Measurements from ENCODE around the gene CDC45.
"Not testable (repeated sequence)": the region's sequence is repeated elsewhere in the genome, so short reads cannot be mapped to it uniquely, and the experiment has no call there.

Gene CDC45

GRCh38 chr22:19517919-19518611 is 38.3 kb downstream of the CDC45 start:
- no peak for DNase-seq

GRCh38 chr22:19518635-19519034 is 38.9 kb downstream of the CDC45 start:
- no peak for DNase-seq

GRCh38 chr22:19519041-19519926 is 39.6 kb downstream of the CDC45 start:
- DNase-seq, result no peak

- no peak for DNase-seq
Observed at GRCh38 chr22:19520007-19520406, 40.3 kb downstream of the CDC45 start.

GRCh38 chr22:19520566-19521305 is 41.0 kb downstream of the CDC45 start:
- DNase-seq, result no peak

GRCh38 chr22:19522190-19522880 is 42.6 kb downstream of the CDC45 start:
- peak; percentile 6 for DNase-seq

GRCh38 chr22:19522881-19523239 is 43.1 kb downstream of the CDC45 start:
- no peak for DNase-seq

GRCh38 chr22:19523240-19524169 is 43.8 kb downstream of the CDC45 start:
- DNase-seq, result no peak

GRCh38 chr22:19524170-19525115 is 44.7 kb downstream of the CDC45 start, which contains the start of gene CLDN5:
CLDN5 (minus strand) TSS chr22:19524410; CDS start chr22:19524255, 155 bp downstream.
- no peak for DNase-seq

- no peak for DNase-seq
Observed at GRCh38 chr22:19525116-19525660, 45.5 kb downstream of the CDC45 start.

- DNase-seq, result no peak
Observed at GRCh38 chr22:19525666-19526065, 45.9 kb downstream of the CDC45 start.

- DNase-seq, result no peak
Observed at GRCh38 chr22:19526076-19526701, 46.5 kb downstream of the CDC45 start.

GRCh38 chr22:19526702-19527111 is 47.0 kb downstream of the CDC45 start:
- no peak for DNase-seq

GRCh38 chr22:19527321-19527721 is 47.6 kb downstream of the CDC45 start:
- no peak for DNase-seq

GRCh38 chr22:19527861-19528417 is 48.2 kb downstream of the CDC45 start:
- DNase-seq, result no peak

GRCh38 chr22:19529811-19530210 is 50.1 kb downstream of the CDC45 start:
- DNase-seq, result no peak

GRCh38 chr22:19530751-19531150 is 51.0 kb downstream of the CDC45 start:
- no peak for DNase-seq

GRCh38 chr22:19531327-19531726 is 51.6 kb downstream of the CDC45 start:
- not testable (repeated sequence) for DNase-seq

GRCh38 chr22:19533049-19533626 is 53.4 kb downstream of the CDC45 start:
- DNase-seq, result no peak

Data from RPMI8226 (cell line).